NCI-H2081 treated with DMSO at 0.1 percent for 48 hours (cell line): ENCODE measurements around the gene GNAO1.

ENCODE experiments used
- DNase-seq: peaks from one replicate; lab custom pipeline; 2025; lab: John Stamatoyannopoulos, UW

GNAO1 gene

GRCh38 chr16:56241596-56241995 is 50.3 kb downstream of the GNAO1 start:
- DNase-seq = no peak

DNA sequence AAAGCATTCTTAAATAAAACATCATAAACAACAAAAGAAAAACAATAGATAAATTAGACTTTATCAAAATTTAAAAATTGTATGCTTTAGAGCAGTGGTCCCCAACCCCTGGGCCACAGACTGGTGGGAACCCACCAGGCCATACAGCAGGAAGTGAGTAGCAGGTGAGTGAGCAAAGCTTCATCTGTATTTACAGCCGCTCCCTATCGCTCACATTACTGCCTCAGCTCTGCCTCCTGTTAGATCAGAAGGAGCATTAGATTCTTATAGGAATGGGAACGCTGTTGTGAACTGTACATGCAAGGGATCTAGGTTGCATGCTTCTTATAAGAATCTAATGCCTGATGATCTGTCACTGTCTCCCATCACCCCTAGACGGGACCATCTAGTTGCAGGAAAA is 51.5 kb downstream of the GNAO1 start:
- no peak for DNase-seq

GRCh38 chr16:56244612-56245011 is 53.3 kb downstream of the GNAO1 start:
- no peak for DNase-seq

GRCh38 chr16:56245197-56245596 is 53.9 kb downstream of the GNAO1 start:
- no peak for DNase-seq

DNA sequence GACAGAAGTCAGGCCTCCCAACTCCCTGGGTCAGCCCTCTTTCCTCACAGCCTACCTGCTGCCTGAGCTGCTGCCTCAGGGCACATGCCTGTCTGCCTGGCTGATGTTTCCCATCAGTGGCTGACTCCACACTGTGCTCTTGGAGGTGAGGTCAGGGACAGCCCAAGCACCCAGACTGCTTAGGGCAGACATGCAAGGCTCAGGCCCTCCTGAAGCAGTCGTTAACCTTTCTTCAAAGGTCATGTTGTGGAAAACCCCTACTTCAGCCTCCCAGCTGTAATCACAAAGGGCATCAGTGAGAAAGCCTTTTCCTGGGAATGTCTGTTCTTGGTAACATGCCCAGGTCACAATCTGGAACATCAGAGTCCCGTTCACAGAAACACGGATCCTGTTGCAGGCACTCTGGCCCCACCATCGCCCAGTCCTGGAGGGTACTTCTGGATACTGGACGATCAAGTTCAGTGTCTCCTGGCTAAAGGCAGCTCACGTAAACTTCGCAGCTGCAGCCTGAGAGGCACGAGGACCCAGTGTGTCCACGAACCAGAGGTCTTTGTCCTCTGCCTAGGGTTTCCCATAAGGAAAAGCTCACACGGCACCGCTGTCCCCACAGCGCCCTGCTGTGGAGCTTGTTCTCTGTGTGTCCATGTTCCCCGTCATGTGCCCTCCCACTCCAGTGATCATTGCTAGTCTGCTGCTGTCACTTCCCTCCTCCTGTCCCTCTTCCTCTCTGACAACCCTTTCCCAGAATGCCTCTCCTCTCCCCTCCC is 54.9 kb downstream of the GNAO1 start:
- no peak for DNase-seq

DNA sequence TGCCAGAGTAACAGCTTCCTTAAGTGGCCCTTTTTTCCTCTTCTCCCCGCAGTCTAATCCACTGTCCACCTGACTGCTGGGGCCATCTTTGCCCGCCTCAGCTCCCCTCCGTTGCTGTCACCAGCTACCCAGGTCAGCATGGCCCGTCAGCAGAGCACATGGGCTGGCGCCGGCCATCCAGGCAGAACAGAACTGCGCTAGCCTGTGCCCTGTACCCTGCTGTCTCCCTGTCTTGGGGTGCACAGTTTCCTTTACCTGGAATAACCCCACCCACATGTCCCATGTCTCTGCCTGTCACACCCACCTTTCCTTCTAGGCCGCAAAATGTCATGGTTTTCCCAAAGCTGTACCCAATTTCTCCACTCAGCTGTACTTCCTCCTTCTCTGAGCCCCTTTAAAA is 55.7 kb downstream of the GNAO1 start:
- DNase-seq = no peak

DNA sequence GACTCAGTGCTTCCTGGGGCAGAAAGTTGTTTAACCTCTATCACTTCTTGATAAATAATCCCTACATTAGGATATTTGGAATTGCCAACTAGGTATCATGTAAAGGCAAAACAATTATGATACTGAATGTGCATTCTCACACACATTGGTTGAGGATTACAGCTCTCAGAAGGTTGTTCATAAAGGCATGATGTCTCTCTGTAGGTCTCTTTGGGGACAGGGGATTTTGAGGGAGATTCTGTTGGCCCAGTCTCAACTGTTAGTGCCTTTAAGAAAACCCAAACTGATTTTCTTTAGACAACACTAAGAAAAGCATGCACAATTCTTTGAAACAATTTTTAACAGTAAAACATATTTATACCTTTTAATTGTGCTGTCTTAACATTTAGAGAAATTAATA is 56.5 kb downstream of the GNAO1 start:
- no peak for DNase-seq

DNA sequence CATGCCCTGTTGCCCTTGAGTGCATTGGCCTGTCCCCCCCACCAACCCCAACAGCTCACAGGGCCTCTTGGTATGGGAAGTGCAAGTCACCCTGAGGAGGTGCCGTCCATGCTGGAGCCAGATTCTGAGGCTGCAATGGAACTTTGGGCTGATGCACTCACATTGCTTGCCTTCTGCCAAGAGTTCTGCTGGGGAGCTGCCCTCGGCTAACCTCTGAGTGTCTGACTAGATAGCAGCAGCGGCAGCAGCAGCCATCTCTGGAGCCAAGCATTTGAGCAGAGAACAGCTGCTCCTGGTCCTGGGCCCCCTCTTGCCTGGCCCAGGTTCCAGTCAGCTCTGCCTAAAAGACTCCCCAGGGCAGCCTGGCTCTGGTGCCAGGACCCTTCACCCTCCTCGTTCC is 61.5 kb downstream of the GNAO1 start:
- no peak for DNase-seq

DNA sequence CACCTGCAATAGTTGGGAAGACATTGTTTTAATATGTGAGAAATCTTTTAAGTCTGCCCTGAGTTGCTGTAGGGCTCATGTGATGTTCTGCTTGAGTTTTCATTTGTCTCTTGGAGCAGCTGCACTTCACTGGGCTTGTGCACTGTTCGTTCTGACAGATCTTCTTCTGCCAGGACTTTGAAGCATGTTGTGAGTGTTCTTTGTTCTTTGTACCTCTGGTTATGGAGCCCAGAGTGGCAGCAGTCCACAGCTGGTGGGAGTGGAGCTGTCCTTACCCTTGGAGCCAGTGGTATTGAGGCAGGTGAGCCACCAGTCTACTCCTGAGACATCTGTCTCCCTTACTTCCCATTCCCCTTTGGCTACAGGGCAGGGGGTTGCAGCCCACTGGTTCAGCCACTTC is 64.6 kb downstream of the GNAO1 start:
- no peak for DNase-seq

DNA sequence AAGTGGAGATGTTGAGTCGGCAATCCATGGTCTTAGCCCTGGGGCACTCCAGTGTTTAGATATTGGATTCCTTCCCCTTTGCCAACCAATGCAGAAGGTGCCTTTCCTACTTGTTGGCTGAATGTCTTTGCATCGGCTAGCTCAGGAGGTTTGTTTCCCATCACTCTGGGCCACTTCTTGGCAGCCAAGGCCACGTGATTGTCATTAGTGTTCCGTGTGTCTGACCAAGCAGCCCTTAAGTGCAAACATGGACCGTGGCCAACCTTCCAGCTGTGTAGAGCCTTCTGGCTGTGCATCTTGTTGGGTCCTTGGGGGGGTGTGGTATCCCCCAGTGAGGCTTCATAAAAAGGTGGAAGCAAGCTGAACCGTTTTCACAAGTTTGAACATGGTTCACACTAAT is 66.0 kb downstream of the GNAO1 start:
- no peak for DNase-seq

DNA sequence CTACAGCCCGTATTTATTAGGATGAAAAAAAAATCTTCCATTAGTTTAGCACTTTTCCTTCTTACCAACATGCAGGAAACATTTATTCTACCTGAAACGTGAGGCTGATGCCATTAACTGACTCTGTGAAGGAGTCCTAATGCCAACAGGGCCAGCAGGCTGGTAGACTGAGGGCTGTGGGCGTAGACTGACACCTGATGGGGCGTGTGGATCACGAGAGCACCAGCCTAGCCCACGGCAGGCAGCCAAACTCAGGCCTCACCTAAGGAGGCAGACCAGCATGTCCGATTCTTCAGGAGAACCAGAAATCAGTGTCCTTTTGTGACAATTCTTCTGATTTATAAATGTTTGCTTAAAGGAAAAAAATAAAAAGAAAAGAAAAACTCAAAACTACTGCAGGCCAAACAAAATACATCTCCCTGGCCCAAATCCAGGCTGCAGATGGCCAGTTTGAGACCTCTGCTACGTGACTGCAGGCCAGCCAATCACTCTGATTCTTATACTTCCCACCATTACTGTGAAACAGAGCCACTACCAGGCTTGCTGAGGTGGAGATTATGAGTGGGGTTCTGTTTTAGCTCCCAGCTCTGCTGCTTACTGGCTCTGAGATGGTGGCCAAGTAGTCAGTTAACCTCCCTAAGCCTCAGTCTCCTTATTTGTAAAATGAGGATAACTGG is 66.5 kb downstream of the GNAO1 start:
- no peak for DNase-seq

DNA sequence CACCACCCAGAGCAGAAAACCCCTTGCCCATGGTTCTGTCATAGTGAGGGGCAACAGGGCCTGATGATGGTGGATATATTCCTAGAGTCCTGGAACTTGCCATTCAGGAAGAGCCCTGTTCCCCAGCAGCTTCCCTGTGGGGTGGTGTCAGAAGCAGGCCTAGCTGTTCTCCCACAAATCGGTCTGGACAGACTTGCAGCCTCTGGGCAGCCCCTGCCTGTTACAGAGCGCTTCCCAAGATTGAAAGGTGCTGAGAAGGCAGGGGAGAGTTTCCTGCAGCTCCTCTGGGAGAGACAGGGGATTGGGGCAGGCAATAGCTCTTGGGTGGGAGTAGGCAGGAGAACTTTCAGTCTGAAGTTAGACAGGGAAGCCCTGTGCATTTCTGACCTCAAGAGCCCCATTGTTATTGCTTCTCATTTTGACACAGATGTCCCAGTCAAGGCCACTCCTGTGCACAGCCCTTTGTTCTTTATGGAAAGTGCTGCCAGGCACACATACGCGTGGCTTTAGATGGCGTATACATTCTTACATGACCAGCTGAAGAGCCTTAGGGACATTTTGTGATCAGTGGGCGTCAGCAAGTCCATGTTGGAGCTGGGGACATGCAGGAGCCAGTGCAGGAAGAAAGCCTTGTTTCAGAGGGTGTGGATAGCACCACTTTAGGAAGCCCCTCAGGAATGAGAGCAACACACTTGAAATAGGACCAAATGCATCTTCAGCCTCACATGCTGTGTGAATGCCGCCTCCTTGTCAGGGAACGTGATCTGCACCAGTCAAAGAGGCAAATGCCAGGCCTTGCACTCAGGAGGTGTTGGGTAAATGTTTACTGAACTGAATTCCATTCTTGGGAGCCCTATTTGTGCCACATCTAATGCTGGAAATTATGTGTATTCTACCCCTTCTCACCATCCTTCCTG is 67.5 kb downstream of the GNAO1 start:
- no peak for DNase-seq

DNA sequence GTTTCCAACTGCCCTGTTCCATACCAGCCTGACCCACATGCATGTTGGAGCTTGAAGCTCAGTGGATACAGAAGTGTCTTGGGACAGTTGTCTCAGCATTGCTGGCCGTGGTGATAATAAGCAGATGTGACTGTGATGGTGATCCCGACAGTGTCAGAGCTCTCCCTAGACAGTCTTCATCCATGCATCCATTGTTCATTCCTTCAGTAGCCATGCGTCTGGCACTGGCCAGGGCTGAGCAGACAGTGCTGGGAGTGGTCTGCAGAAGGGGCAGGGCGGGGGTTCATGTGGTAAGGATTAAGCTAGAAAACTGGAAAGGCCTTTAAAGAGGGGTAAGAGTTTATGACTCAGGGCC is 68.1 kb downstream of the GNAO1 start:
- DNase-seq = no peak

DNA sequence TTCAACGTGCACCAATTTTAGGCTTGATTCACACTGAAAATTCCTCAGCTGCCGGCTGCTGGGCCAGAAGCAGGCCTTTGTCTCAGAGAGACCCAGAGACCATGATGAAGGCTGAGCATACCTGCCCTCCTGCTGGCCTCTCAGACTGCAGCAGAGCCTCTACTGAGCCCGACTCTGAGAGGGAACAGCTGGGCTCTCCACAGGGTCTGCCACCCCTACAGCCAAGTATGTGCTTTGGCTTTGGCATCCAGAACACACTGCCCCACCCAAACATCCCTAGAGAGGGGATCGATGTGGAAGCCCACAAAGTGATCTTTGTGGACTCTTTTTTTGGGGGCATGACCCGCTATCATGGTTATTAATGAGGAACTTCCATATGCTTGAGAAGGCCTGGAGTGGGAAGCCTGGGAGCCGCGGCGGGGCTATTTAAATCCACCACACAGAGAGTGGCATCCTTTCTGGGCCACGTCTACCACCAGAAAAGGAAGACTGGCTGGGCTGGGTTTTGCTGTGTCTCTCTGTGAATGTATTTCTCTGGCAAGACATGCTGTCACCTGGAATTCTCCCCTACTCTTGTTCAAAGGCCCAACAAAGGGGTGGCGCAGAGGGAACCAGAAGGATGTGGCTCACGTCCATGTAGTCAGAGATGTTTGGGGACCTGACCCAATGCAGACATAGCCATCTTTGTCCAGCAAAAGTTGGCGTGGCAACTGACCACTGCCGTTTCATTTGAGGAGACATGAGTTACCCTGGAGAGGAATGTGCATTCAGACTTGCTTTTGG is 69.3 kb downstream of the GNAO1 start:
- no peak for DNase-seq

GRCh38 chr16:56261656-56262055 is 70.4 kb downstream of the GNAO1 start:
- DNase-seq = no peak

GRCh38 chr16:56262148-56262547 is 70.9 kb downstream of the GNAO1 start:
- DNase-seq = no peak

- DNase-seq = no peak
Observed at GRCh38 chr16:56262551-56263245, 71.4 kb downstream of the GNAO1 start.

DNA sequence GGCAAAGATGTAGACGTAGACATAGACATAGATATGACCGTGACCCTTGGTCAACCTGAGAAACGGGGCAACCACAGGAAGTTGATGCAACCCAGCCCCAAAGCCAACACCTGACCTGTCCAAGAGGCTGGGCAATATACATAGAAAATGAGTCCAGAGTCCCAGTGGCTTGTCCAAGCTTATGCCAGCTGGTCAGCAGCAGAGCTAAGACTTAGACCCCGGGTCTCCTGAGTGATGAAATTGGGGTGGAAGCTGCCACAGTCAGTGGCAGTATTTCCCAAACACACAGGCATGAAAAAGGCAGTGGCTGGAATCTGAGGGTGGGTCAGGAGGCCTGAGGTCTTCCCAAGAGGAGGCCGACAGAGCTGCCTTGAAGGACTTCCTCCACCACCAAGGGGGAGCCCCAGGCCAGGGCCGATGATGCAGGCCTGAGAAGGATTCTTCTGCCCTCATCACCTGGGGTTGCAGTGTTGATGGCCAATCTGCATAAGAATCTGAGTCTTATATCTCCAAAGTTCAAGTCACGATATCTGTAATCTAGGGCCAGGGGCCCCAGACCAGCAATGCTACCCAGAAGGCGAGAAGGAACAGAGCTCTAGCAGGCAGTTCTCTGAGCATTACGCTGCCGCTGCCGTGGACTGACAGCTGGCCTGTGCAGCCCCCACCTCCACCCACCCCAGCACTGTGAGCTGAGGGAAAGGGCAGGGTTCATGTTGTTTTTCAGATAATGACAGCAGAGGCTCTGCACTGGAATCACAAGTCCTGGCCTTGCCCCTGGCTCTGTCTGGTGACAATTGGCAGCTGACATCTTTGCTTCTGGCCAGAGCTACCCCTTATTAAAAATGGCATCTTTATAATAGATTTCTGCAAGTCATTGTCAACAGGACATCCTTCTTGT is 72.7 kb downstream of the GNAO1 start:
- no peak for DNase-seq

- DNase-seq = no peak
Observed at GRCh38 chr16:56264609-56264972, 73.3 kb downstream of the GNAO1 start.

DNA sequence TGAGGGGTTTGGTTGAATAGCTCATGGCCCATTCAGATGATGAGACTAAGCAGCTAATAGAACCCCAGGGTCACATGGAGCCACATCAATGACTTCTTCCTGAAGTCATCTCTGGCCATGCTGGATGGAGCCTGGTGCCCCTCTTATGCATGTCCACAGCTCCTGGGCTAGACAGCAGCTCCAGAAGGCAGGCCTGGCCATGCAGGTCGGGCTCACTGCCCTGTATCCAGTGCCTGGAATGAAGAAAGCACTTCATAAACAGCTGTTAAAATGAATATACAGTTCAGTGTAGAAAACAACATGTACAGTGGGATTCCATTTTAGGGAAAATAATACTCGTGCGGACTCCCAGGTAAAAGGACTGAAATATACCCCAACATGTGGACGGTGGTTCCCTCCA is 73.9 kb downstream of the GNAO1 start:
- DNase-seq = no peak
